ENCODE data around the gene SLCO2B1. TPM values are rescaled to one million over a fixed set of nuclear protein-coding genes. Genes with fewer than 3 reads are reported as not detected.

The SLCO2B1 gene
- total and polyA plus RNA-seq, 2 of the 8 experiments (the other 6 are each of a cell fraction or from before 2014, with no cell fraction given): 0.03 TPM; not detected in 1

DNA sequence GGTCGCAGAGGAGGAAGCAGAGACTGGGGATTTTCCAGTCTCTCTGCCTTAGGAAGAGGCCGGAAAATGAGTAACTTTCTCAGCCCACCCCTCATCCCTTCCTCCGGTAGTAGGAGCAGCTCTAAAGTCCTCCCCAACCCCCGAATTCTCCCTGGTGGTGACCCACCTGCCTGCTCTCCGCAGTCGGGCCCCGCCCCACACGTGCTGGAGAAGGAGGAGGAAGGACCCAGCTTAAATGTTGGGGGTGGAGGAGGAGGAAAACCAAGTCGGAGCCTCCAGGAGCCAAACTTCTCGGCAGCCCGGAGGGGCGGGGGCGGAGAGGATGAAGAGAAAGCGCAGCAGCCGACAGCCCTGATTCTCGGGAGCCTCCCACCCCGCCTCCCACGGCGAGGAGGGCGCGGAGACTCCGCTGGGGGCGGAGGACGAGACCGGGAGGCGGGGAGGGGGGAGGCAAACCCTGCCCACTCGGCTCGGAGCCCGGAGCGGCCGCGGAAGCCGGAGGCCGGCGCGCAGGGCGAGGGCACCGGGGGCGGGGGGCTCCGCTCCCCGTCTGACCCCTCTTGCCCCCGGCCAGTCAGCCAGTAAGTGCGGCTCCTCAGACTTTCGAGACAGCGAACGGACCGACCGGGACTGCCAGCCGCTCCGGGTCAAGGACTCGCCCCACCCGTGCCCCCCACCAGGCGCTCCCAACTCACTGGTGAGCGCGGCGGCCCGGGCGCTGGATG lies 89.6 kb downstream of the SLCO2B1 start, which contains the start of gene TPBGL (continued):
- no peak for TF ChIP-seq MAFK (IDR thresholded peaks at IDR 0.05; ENCODE audit: low read depth, low read length)

Data from H1 (cell line).